H1 (cell line): ENCODE data around the gene ABCA5. TPM values are rescaled to one million over a fixed set of nuclear protein-coding genes. Genes with fewer than 3 reads are reported as not detected.

ENCODE experiments used
- FOSL1 ChIP-seq: IDR thresholded peaks from 2 replicates; pipeline ENCODE4 v1.6.1; 2011; ENCODE audit warnings: mild to moderate bottlenecking, low read depth, low read length, moderate library complexity; ENCODE audit not compliant: insufficient read depth
- RBBP5 ChIP-seq: IDR thresholded peaks from 2 replicates; pipeline ENCODE4 v1.7.1; 2012; ENCODE audit warnings: low read depth, mild to moderate bottlenecking, inconsistent platforms, low read length, moderate library complexity, borderline replicate concordance
- polyA plus RNA-seq, 7 experiments: library from polyadenylated mRNA; depleted of rRNA in 3 of 7; stranded (reverse) in 5 of 7; unstranded in 2 of 7; fragments of >200 nt in 5 of 7; fragments of 200-250 nt in 2 of 7; gene quantifications; 1 replicate in 5 of 7; 2 replicates in 1 of 7; 4 replicates in 1 of 7; pipeline versions ENCODE4 v1.2.1 to v1.2.3, GENCODE V29; 2011 to 2013; ENCODE audit warnings: missing spikeins in 2 of 7, mixed read lengths in 2 of 7
- total RNA-seq: library from RNA; stranded (reverse); fragmentation: NEBNext Ultra II Directional; extraction: Animal tissue kit (Norgen Biotek cat#: 25700); gene quantifications from 2 replicates; pipeline ENCODE4 v1.2.1, GENCODE V29; 2021

The ABCA5 gene
- total and polyA plus RNA-seq, 2 of the 8 experiments (the other 6 are each of a cell fraction or from before 2014, with no cell fraction given), result 1.3 to 4.1 TPM

DNA sequence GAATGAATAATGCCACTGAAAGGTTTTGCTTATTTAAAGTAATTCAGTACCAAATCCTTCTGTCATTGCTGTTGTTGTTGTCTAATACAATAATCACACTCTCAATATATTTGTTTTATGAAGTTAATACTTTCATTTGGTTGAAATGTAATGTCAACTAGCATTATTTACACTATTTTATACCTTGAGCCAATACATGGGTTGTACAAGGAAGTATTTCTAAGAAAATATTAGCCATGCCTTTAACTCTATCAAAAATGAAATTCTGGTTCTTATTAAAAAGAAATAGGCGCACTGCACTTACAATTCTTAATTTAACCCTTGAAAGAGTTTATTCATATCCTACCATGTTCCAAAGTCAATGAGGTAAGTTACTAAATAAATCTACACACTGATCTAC lies 80.7 kb downstream of the ABCA5 start (continued):
- TF ChIP-seq RBBP5, result no peak
- no peak for TF ChIP-seq FOSL1
